A549 treated with AZD9567 at 1 μM for 4 hours (cell line): ENCODE results near the gene PFKM. TPM values are rescaled to one million over a fixed set of nuclear protein-coding genes. Genes with fewer than 3 reads are reported as not detected.

ENCODE experiments used
- total RNA-seq: library from RNA; stranded (reverse); fragments of 200-300 nt; extraction: Qiagen RNA extraction; gene quantifications from 5 replicates; pipeline ENCODE4 v1.2.3, GENCODE V29; 2022; ENCODE audit not compliant: insufficient read depth

PFKM gene
- total RNA-seq, result 24.5 to 30.7 TPM (median 26.6 TPM) in 5 replicates

GRCh38 chr12:48119078-48119833 is at the start of gene PFKM:
Gene PFKM, plus strand, starts transcription at chr12:48119364. Its CDS starts 3,411 bp downstream, at chr12:48122775.

DNA sequence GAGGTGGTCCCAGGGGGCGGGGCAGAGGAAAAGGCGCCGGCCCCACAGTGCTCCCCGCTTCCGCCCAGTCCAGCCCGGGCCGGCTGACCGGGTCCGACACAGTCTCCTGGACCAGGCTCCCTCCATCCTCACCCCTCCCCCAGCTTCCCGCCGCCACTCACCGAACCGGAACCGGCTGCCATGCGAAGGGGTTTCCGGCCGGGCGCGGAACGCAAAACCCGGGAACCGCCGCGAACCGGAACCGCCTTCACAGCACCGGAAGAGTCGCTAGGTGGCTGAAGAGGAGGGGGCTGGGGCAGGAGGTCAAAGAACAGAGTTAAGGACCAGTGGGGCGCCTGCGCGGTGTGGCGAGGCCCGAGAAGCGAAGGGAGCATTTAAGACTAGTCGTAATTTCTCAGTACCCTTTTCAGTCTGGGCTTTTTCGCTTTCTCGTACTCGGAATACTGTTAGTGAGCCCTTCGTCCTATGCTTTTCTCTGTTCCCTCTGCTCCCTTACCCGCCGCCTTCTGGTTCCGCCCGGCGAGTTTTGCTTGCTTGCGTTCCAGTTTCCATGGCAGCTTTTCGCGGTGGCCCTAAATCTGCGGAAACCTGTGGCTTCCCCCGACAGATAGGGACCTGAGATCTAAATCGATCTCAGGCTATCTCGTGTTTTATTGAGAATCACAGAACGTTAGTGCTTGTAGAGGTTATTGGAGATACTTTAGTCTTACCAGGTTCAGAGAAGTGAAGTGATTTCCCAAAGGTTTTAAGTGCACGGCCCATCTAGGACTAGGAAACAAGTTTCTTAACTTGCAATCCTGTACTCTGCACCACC is 13.1 kb upstream of the PFKM start, which contains the start of gene SENP1:
SENP1 (minus strand) TSS at position 213 of the 814 bp plus-strand sequence. CDS start 4,607 bp downstream, outside the sequence.

DNA sequence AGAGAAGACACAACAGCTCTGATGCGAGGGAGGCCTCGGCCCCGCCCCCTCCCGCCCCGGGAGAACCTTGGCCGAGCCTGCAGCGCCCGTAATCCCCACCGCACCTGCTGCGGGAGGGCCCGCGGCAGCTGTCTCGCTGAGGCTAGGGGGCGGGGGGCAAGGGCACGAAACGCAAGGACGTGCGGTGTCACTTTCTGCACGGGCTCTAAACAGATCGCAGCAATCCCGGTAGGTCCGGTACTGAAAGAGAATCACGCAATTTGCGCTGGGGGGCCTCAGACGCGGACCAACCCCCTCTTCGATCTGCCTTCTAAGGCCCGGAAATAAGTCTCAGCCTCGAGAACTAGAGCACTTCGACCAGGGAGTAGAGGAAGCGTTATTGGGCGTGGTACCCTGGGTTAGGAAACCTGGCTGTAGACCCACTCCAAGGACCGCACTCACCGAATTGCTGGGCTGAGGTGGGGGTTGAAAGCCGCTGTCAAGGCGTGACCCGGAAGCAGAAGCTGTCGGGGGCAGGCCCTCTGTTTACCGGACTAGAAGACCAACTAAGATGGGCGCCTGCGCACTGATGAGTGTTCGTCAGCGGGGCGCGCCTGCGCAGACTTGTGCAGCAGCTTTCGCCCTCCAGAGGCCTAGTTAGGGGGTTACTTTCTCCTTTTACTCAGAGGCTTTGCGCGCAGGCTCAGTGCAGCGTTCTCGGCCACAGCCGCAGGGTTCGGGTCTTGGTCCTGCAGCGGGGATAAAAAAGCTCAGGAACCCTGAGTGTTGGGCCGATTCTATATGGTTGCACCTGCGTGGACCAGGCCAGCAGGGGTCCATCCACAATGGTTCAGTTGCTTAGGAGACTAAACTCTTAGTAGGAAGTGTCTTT is 38.1 kb downstream of the PFKM start, which contains the start of gene ASB8:
ASB8 (minus strand) TSS at position 498 of the 871 bp plus-strand sequence. CDS start 4,019 bp downstream, outside the sequence.

GRCh38 chr12:48183091-48183875 is 64.1 kb downstream of the PFKM start, which contains the start of gene CCDC184:
Gene CCDC184, plus strand, starts transcription at chr12:48183644. Its CDS starts 479 bp downstream, at chr12:48184123.

Other genes starting within 250 kb of the PFKM start
- gene VDR, start 214.4 kb upstream of the PFKM start, total RNA-seq, result 2.7 to 4.4 TPM (median 3.3 TPM) in 5 replicates
- gene TMEM106C, start 155.8 kb upstream of the PFKM start, total RNA-seq, result 120 to 193 TPM (median 124 TPM) in 5 replicates
- 0.05 to 0.25 TPM (median 0.09 TPM) in 4 of 5 replicates, not detected in the other for gene COL2A1, start 114.9 kb upstream of the PFKM start, total RNA-seq
- 9.4 to 15.8 TPM (median 10.5 TPM) in 5 replicates for gene SENP1, start 13.3 kb upstream of the PFKM start, total RNA-seq
- gene ASB8, start 38.2 kb downstream of the PFKM start, total RNA-seq, result 11.2 to 16.8 TPM (median 12.4 TPM) in 5 replicates
- gene CCDC184, start 64.3 kb downstream of the PFKM start, total RNA-seq, result 2.2 to 3.2 TPM (median 2.8 TPM) in 5 replicates
- gene OR10AD1, start 83.9 kb downstream of the PFKM start, total RNA-seq, result not detected in 5 replicates
- 4.2 to 5.5 TPM (median 5.4 TPM) in 5 replicates for gene ZNF641, start 231.6 kb downstream of the PFKM start, total RNA-seq